IMR-90 (cell line): ENCODE results near the gene EXOC3L4. TPM values are rescaled to one million over a fixed set of nuclear protein-coding genes. Genes with fewer than 3 reads are reported as not detected.

Source experiments
- ATAC-seq: fragments of 200-7000 bp; cut with Tn5 transposase; 2 replicates; pipeline ENCODE4 v1.9.1; 2020; ENCODE audit warnings: low read depth, mild to moderate bottlenecking, moderate library complexity
- BruUV-seq: library from RNA; stranded (reverse); fragments of 400-500 nt; replicated peaks from 2 replicates; lab custom pipeline; 2021; lab: Mats Ljungman, UMichigan
- CTCF ChIA-PET: fragments of 300-600 bp; formaldehyde crosslinking; extraction: SDS; loops from one replicate; lab custom pipeline; 2021; ENCODE audit warnings: antibody characterized with exemption; lab: Yijun Ruan, JAX
- POLR2A ChIA-PET: fragments of 300-600 bp; sonication (Branson Sonifier 250); formaldehyde crosslinking; loops from one replicate; lab custom pipeline; 2022; ENCODE audit warnings: antibody characterized with exemption; ENCODE audit not compliant: unreplicated experiment; lab: Charles Lee
- DNase-seq: peaks from one replicate; pipeline ENCODE4 v3.0.0; 2013
- H2AFZ ChIP-seq: replicated peaks from 2 replicates; pipeline ENCODE3; 2013; ENCODE audit warnings: low read length, mild to moderate bottlenecking; ENCODE audit not compliant: poor library complexity
- H2AK5ac ChIP-seq: 2 replicates; pipeline ENCODE4 v1.6.1; 2013; ENCODE audit warnings: low read depth, low read length, inconsistent platforms
- H2AK9ac ChIP-seq: replicated peaks from 2 replicates; pipeline ENCODE3; 2013; ENCODE audit warnings: mild to moderate bottlenecking, low read depth, low read length, moderate library complexity; ENCODE audit not compliant: poor library complexity
- H2BK120ac ChIP-seq: 2 replicates; pipeline ENCODE4 v1.6.1; 2013; ENCODE audit warnings: low read depth, low read length, inconsistent platforms
- H2BK15ac ChIP-seq: 3 replicates; pipeline ENCODE4 v1.6.1; 2013; ENCODE audit warnings: low read depth, low read length, inconsistent platforms
- H2BK20ac ChIP-seq: 2 replicates; pipeline ENCODE4 v1.6.1; 2013; ENCODE audit warnings: low read depth, mild to moderate bottlenecking, inconsistent platforms, low read length, moderate library complexity
- H2BK5ac ChIP-seq: 2 replicates; pipeline ENCODE4 v1.6.1; 2013; ENCODE audit warnings: mild to moderate bottlenecking, low read depth, low read length, inconsistent platforms; ENCODE audit not compliant: poor library complexity, severe bottlenecking
- H3K14ac ChIP-seq: replicated peaks from 2 replicates; pipeline ENCODE4 v1.6.1; 2013; ENCODE audit warnings: low read depth, low read length, inconsistent platforms
- H3K18ac ChIP-seq: 2 replicates; pipeline ENCODE4 v1.6.1; 2013; ENCODE audit warnings: low read depth, low read length, control low read depth
- H3K23ac ChIP-seq: 2 replicates; pipeline ENCODE4 v1.6.1; 2013; ENCODE audit warnings: low read depth, low read length, inconsistent platforms
- H3K27ac ChIP-seq: 2 replicates; pipeline ENCODE4 v1.5.1; 2013; ENCODE audit warnings: mild to moderate bottlenecking, control low read depth, low read length; ENCODE audit not compliant: insufficient read depth
- H3K27me3 ChIP-seq: 2 replicates; pipeline ENCODE4 v1.6.1; 2013; ENCODE audit warnings: low read length; ENCODE audit not compliant: control insufficient read depth, insufficient read depth
- H3K36me3 ChIP-seq: 2 replicates; pipeline ENCODE4 v1.6.1; 2013; ENCODE audit warnings: low read length, mixed read lengths; ENCODE audit not compliant: control insufficient read depth, insufficient read depth
- H3K4ac ChIP-seq: 2 replicates; pipeline ENCODE4 v1.6.1; 2013; ENCODE audit warnings: low read depth, low read length, inconsistent platforms
- H3K4me1 ChIP-seq: 2 replicates; pipeline ENCODE4 v1.6.1; 2013; ENCODE audit warnings: low read length, mixed read lengths; ENCODE audit not compliant: control insufficient read depth, insufficient read depth
- H3K4me2 ChIP-seq: 2 replicates; pipeline ENCODE4 v1.6.1; 2013; ENCODE audit warnings: low read depth, mild to moderate bottlenecking, control low read depth, low read length, moderate library complexity
- H3K4me3 ChIP-seq: 2 replicates; pipeline ENCODE4 v1.5.1; 2013; ENCODE audit warnings: low read depth, mild to moderate bottlenecking, control low read depth, low read length, moderate library complexity; ENCODE audit not compliant: insufficient read depth
- H3K56ac ChIP-seq: 2 replicates; pipeline ENCODE4 v1.6.1; 2013; ENCODE audit warnings: low read length, inconsistent platforms; ENCODE audit not compliant: insufficient read depth; ENCODE audit errors: extremely low read depth
- H3K79me1 ChIP-seq, 2 experiments: 2 replicates each; pipeline ENCODE4 v1.6.1; 2013; ENCODE audit warnings: low read length in 2 of 2, inconsistent platforms in 1 of 2, low read depth in 1 of 2
- H3K9ac ChIP-seq: 2 replicates; pipeline ENCODE4 v1.6.1; 2013; ENCODE audit warnings: low read depth, low read length, control low read depth
- H3K9me1 ChIP-seq: 2 replicates; pipeline ENCODE4 v1.6.1; 2013; ENCODE audit warnings: low read length, inconsistent platforms; ENCODE audit not compliant: insufficient read depth
- H3K9me3 ChIP-seq: 2 replicates; pipeline ENCODE4 v1.6.1; 2013; ENCODE audit warnings: low read length; ENCODE audit not compliant: control insufficient read depth, insufficient read depth
- H4K20me1 ChIP-seq: 2 replicates; pipeline ENCODE4 v1.6.1; 2013; ENCODE audit warnings: low read length, inconsistent platforms; ENCODE audit not compliant: insufficient read depth
- H4K5ac ChIP-seq: 2 replicates; pipeline ENCODE4 v1.6.1; 2013; ENCODE audit warnings: mild to moderate bottlenecking, low read depth, low read length, control low read depth
- H4K8ac ChIP-seq, 2 experiments: 2 replicates each; pipeline ENCODE4 v1.6.1; 2013; ENCODE audit warnings: low read depth in 2 of 2, low read length in 2 of 2, control low read depth in 1 of 2, inconsistent platforms in 1 of 2
- H4K91ac ChIP-seq: 2 replicates; pipeline ENCODE4 v1.6.1; 2013; ENCODE audit warnings: low read depth, low read length, inconsistent platforms; ENCODE audit not compliant: insufficient read depth
- BHLHE40 ChIP-seq: fragments of 150-350 bp; IDR thresholded peaks from 2 replicates; pipeline ENCODE4 v1.6.1; 2016; ENCODE audit warnings: mild to moderate bottlenecking, low read depth, low read length
- CEBPB ChIP-seq: IDR thresholded peaks from 2 replicates; pipeline ENCODE4 v1.6.1; 2012; ENCODE audit warnings: low read depth, low read length, improper control_type of control experiment
- CHD1 ChIP-seq: IDR thresholded peaks from 2 replicates; pipeline ENCODE4 v1.6.1; 2012; ENCODE audit warnings: low read depth, low read length, improper control_type of control experiment
- FOS ChIP-seq: fragments of 150-350 bp; IDR thresholded peaks from 2 replicates; pipeline ENCODE4 v1.6.1; 2016; ENCODE audit warnings: low read depth, low read length
- MAFK ChIP-seq: IDR thresholded peaks from 2 replicates; pipeline ENCODE4 v1.6.1; 2012; ENCODE audit warnings: low read depth, low read length, improper control_type of control experiment
- MAZ ChIP-seq: IDR thresholded peaks from 2 replicates; pipeline ENCODE4 v1.6.1; 2012; ENCODE audit warnings: low read depth, mild to moderate bottlenecking, low read length, improper control_type of control experiment, moderate library complexity, borderline replicate concordance
- NFE2L2 ChIP-seq: fragments of 150-350 bp; IDR thresholded peaks from 2 replicates; pipeline ENCODE4 v1.6.1; 2016; ENCODE audit warnings: low read depth, mild to moderate bottlenecking, low read length
- POLR2A ChIP-seq: IDR thresholded peaks from 2 replicates; pipeline ENCODE4 v1.6.1; 2012; ENCODE audit warnings: mild to moderate bottlenecking, low read depth, low read length
- RCOR1 ChIP-seq: IDR thresholded peaks from 2 replicates; pipeline ENCODE4 v1.6.1; 2012; ENCODE audit warnings: mild to moderate bottlenecking, low read length, improper control_type of control experiment; ENCODE audit not compliant: insufficient replicate concordance
- RFX5 ChIP-seq: IDR thresholded peaks from 2 replicates; pipeline ENCODE4 v1.8.0; 2012; ENCODE audit warnings: low read depth, mild to moderate bottlenecking, low read length, moderate library complexity
- SMC3 ChIP-seq: fragments of 150-350 bp; IDR thresholded peaks from 2 replicates; pipeline ENCODE4 v1.6.1; 2016; ENCODE audit warnings: low read depth, mild to moderate bottlenecking, antibody characterized with exemption, low read length, moderate library complexity
- WGBS, 2 experiments: methylation state at CpG; one replicate each; pipeline versions ENCODE4 v1.1.5 to v1.1.7; 2013; ENCODE audit warnings: missing lambda C conversion rate in 2 of 2; ENCODE audit not compliant: insufficient read length in 1 of 2; ENCODE audit errors: extremely low coverage in 2 of 2; 5-methylcytosine and 5-hydroxymethylcytosine counted together
- dilution Hi-C: fragments of 300-500 bp; cut with HindIII; formaldehyde crosslinking; loops from one replicate; pipeline ENCODE4 v1.14.3; 2018; ENCODE audit warnings: low sequenced_read_pairs; ENCODE audit not compliant: unreplicated experiment
- in situ Hi-C: fragments of 300-500 bp; cut with MboI; formaldehyde crosslinking; loops from 3 replicates; pipeline ENCODE4 v1.14.3; 2019; ENCODE audit warnings: low sequenced_read_pairs, inconsistent platforms, mixed read lengths
- intact Hi-C: fragments of 100-400 bp; cut with micrococcal nuclease; formaldehyde crosslinking; loops from 2 replicates; pipeline ENCODE4 v1.10.0; 2022
- polyA plus RNA-seq, 3 experiments: library from polyadenylated mRNA; depleted of rRNA; stranded (reverse); fragments of >200 nt; gene quantifications; 2 replicates each; pipeline ENCODE4 v1.2.3, GENCODE V29; 2012; ENCODE audit warnings: low replicate concordance in 1 of 3
- total RNA-seq: library from RNA; depleted of rRNA; stranded (reverse); fragments of >200 nt; gene quantifications from 2 replicates; pipeline ENCODE4 v1.2.3, GENCODE V29; 2012

EXOC3L4 gene
- total and polyA plus RNA-seq, 2 of the 4 experiments (the other 2 are of a cell fraction) = not detected

- Histone ChIP-seq H3K9me3 (no peaks in the 10 kb centered on the region), H2BK5ac (no peak overlapping the region), H3K4me2 (no peak overlapping the region), H4K20me1 (no peaks in the 10 kb centered on the region), H2AK5ac (peak overlapping the region; percentile 20; the same call in 1 of the 2 replicates), H3K79me1 (no peaks in the 10 kb centered on the region), H3K27me3 (no peaks in the 10 kb centered on the region), H3K9ac (no peak overlapping the region), H3K14ac (no peak overlapping the region), H4K91ac (no peak overlapping the region), H3K18ac (no peak overlapping the region), H2BK15ac (no peak overlapping the region), H3K4ac (no peak overlapping the region; the same call in 1 of the 2 replicates), H2AK9ac (no peak overlapping the region), H2AFZ (no peak overlapping the region), H3K56ac (no peak overlapping the region), H3K9me1 (peaks cover 9% of the 10 kb centered on the region; the same call in 1 of the 2 replicates), H2BK20ac (no peak overlapping the region), H3K23ac (no peak overlapping the region), H3K4me1 (peaks cover 35% of the 10 kb centered on the region), H3K4me3 (no peak overlapping the region), H2BK120ac (no peak overlapping the region), H4K8ac (no peak overlapping the region), H3K36me3 (no peaks in the 10 kb centered on the region), H3K27ac (no peak overlapping the region), H4K5ac (no peak overlapping the region)
- ATAC-seq = no peak
- dilution Hi-C loops (no loop called here), in situ Hi-C loops (no loop called here), intact Hi-C loops (no loop called here)
- DNase-seq = no peak
- ChIA-PET CTCF (no interaction called here), POLR2A (no interaction called here)
- WGBS, 2 experiments = no CpG with 5 or more reads among the region's 5 CpGs
- no peak for TF ChIP-seq FOS
- no peak for TF ChIP-seq MAZ
- TF ChIP-seq RFX5 = no peak
- TF ChIP-seq NFE2L2 = no peak
- no peak for TF ChIP-seq CHD1
- TF ChIP-seq SMC3 = no peak
- TF ChIP-seq POLR2A = no peak
- TF ChIP-seq MAFK = no peak
- TF ChIP-seq CEBPB = no peak
- TF ChIP-seq BHLHE40 = no peak
- no peak for TF ChIP-seq RCOR1
- no TSS peak for BruUV-seq
These were observed 18.8 kb downstream of the EXOC3L4 start for GRCh38 chr14:103113303-103113702.
